ENCODE data around the gene SMAD6.
A peak's percentile ranks its signal among the peaks of the same experiment; 100 is the strongest.

Gene SMAD6

GRCh38 chr15:66708389-66708788 is 6.4 kb downstream of the SMAD6 start:
- no peaks in the 10 kb centered on the region for H3K9me3 ChIP-seq (ENCODE audit: severe bottlenecking)
- no peak for DNase-seq
- H3K4me3 ChIP-seq (ENCODE audit: low read depth, low read length): no peak overlapping the region
- H3K27me3 ChIP-seq (ENCODE audit: insufficient read depth, low read depth, severe bottlenecking): no peaks in the 10 kb centered on the region
- no peak overlapping the region for H3K27ac ChIP-seq
- TF ChIP-seq, protein P1, sequence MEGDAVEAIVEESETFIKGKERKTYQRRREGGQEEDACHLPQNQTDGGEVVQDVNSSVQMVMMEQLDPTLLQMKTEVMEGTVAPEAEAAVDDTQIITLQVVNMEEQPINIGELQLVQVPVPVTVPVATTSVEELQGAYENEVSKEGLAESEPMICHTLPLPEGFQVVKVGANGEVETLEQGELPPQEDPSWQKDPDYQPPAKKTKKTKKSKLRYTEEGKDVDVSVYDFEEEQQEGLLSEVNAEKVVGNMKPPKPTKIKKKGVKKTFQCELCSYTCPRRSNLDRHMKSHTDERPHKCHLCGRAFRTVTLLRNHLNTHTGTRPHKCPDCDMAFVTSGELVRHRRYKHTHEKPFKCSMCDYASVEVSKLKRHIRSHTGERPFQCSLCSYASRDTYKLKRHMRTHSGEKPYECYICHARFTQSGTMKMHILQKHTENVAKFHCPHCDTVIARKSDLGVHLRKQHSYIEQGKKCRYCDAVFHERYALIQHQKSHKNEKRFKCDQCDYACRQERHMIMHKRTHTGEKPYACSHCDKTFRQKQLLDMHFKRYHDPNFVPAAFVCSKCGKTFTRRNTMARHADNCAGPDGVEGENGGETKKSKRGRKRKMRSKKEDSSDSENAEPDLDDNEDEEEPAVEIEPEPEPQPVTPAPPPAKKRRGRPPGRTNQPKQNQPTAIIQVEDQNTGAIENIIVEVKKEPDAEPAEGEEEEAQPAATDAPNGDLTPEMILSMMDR (IDR thresholded peaks at IDR 0.05; ENCODE audit: low read depth, low read length): no peak
- peaks cover 14% of the 10 kb centered on the region for H3K36me3 ChIP-seq

- Histone ChIP-seq H3K4me3 (ENCODE audit: low read depth, low read length) (no peak overlapping the region), H3K27me3 (ENCODE audit: insufficient read depth, low read depth, severe bottlenecking) (no peaks in the 10 kb centered on the region), H3K27ac (no peak overlapping the region), H3K36me3 (peaks cover 19% of the 10 kb centered on the region), H3K9me3 (ENCODE audit: severe bottlenecking) (no peaks in the 10 kb centered on the region)
- no peak for DNase-seq
- TF ChIP-seq, protein P1 (IDR thresholded peaks at IDR 0.05; ENCODE audit: low read depth, low read length): no peak
Measured at GRCh38 chr15:66709884-66710283, 7.8 kb downstream of the SMAD6 start.

- H3K27me3 ChIP-seq (ENCODE audit: insufficient read depth, low read depth, severe bottlenecking): no peaks in the 10 kb centered on the region
- peaks cover 20% of the 10 kb centered on the region for H3K36me3 ChIP-seq
- no peak for DNase-seq
- H3K9me3 ChIP-seq (ENCODE audit: severe bottlenecking): no peaks in the 10 kb centered on the region
- TF ChIP-seq, protein P1 (IDR thresholded peaks at IDR 0.05; ENCODE audit: low read depth, low read length): no peak
- H3K4me3 ChIP-seq (ENCODE audit: low read depth, low read length): no peak overlapping the region
- H3K27ac ChIP-seq: no peak overlapping the region
Measured at GRCh38 chr15:66711260-66711659, 9.2 kb downstream of the SMAD6 start.

GRCh38 chr15:66711862-66712261 is 9.8 kb downstream of the SMAD6 start:
- peaks cover 25% of the 10 kb centered on the region for H3K36me3 ChIP-seq
- TF ChIP-seq, protein P1 (IDR thresholded peaks at IDR 0.05; ENCODE audit: low read depth, low read length): no peak
- H3K4me3 ChIP-seq (ENCODE audit: low read depth, low read length): no peak overlapping the region
- no peaks in the 10 kb centered on the region for H3K9me3 ChIP-seq (ENCODE audit: severe bottlenecking)
- DNase-seq: no peak
- no peaks in the 10 kb centered on the region for H3K27me3 ChIP-seq (ENCODE audit: insufficient read depth, low read depth, severe bottlenecking)
- no peak overlapping the region for H3K27ac ChIP-seq

- TF ChIP-seq, protein P1 (IDR thresholded peaks at IDR 0.05; ENCODE audit: low read depth, low read length): no peak
- no peak for DNase-seq
- H3K36me3 ChIP-seq: peaks cover 36% of the 10 kb centered on the region
- no peak overlapping the region for H3K27ac ChIP-seq
- no peaks in the 10 kb centered on the region for H3K27me3 ChIP-seq (ENCODE audit: insufficient read depth, low read depth, severe bottlenecking)
- no peak overlapping the region for H3K4me3 ChIP-seq (ENCODE audit: low read depth, low read length)
- H3K9me3 ChIP-seq (ENCODE audit: severe bottlenecking): no peaks in the 10 kb centered on the region
Measured at GRCh38 chr15:66713843-66714508, 11.9 kb downstream of the SMAD6 start.

GRCh38 chr15:66714543-66714981 is 12.5 kb downstream of the SMAD6 start:
- Histone ChIP-seq H3K9me3 (ENCODE audit: severe bottlenecking) (no peaks in the 10 kb centered on the region), H3K4me3 (ENCODE audit: low read depth, low read length) (no peak overlapping the region), H3K27ac (peak overlapping the region; percentile 55), H3K36me3 (peaks cover 36% of the 10 kb centered on the region), H3K27me3 (ENCODE audit: insufficient read depth, low read depth, severe bottlenecking) (no peaks in the 10 kb centered on the region)
- TF ChIP-seq, protein P1 (IDR thresholded peaks at IDR 0.05; ENCODE audit: low read depth, low read length): no peak
- DNase-seq: no peak
